ENCODE measurements around the gene DGKB.

DGKB gene

GRCh38 chr7:14666304-14666703 is 236.2 kb downstream of the DGKB start:
- TF ChIP-seq ZNF70 (CRISPR knock-in tag; IDR thresholded peaks at IDR 0.05) (peak; percentile 75), GLIS3 (CRISPR knock-in tag; IDR thresholded peaks at IDR 0.05) (peak; percentile 83; the same call in 1 of the 2 replicates), RARB (CRISPR knock-in tag; IDR thresholded peaks at IDR 0.05) (no peak), ZFP3 (CRISPR knock-in tag; IDR thresholded peaks at IDR 0.05) (no peak), BACH2 (CRISPR knock-in tag; IDR thresholded peaks at IDR 0.05; ENCODE audit: borderline replicate concordance) (peak; percentile 78; the same call in 1 of the 2 replicates), CREB5 (CRISPR knock-in tag; IDR thresholded peaks at IDR 0.05; ENCODE audit: low read depth) (peak; percentile 91), PATZ1 (CRISPR knock-in tag; IDR thresholded peaks at IDR 0.05; ENCODE audit: borderline replicate concordance) (no peak), ZNF8 (CRISPR knock-in tag; IDR thresholded peaks at IDR 0.05) (peak; percentile 85), ISL1 (CRISPR knock-in tag; IDR thresholded peaks at IDR 0.05) (peak; percentile 85), POU6F1 (CRISPR knock-in tag; IDR thresholded peaks at IDR 0.05; ENCODE audit: borderline replicate concordance, low read depth) (no peak; the same call in 1 of the 2 replicates), SNAI2 (CRISPR knock-in tag; IDR thresholded peaks at IDR 0.05) (peak; percentile 95), ZNF565 (CRISPR knock-in tag; conservative IDR thresholded peaks at IDR 0.05; ENCODE audit: low read depth) (peak; percentile 90), PPARA (CRISPR knock-in tag; IDR thresholded peaks at IDR 0.05; ENCODE audit: borderline replicate concordance) (peak; percentile 90), CSRNP3 (CRISPR knock-in tag; IDR thresholded peaks at IDR 0.05) (peak; percentile 98), TSHZ2 (CRISPR knock-in tag; IDR thresholded peaks at IDR 0.05) (peak; percentile 100), OSR1 (CRISPR knock-in tag; IDR thresholded peaks at IDR 0.05) (no peak), TOX (CRISPR knock-in tag; IDR thresholded peaks at IDR 0.05; ENCODE audit: borderline replicate concordance) (no peak), ZC3H10 (CRISPR knock-in tag; IDR thresholded peaks at IDR 0.05) (no peak), TCF4 (CRISPR knock-in tag; IDR thresholded peaks at IDR 0.05; ENCODE audit: borderline replicate concordance) (peak; percentile 100), ESRRG (CRISPR knock-in tag; IDR thresholded peaks at IDR 0.05) (peak; percentile 92), ZFP30 (CRISPR knock-in tag; IDR thresholded peaks at IDR 0.05) (peak; percentile 57), ARNTL (CRISPR knock-in tag; IDR thresholded peaks at IDR 0.05; ENCODE audit: borderline replicate concordance, low read depth) (peak; percentile 83; the same call in 1 of the 2 replicates)
- peak; percentile 37; the same call in 1 of the 3 replicates for ATAC-seq

GRCh38 chr7:14639801-14640200 is 262.8 kb downstream of the DGKB start:
- ATAC-seq, result no peak
- no peak for TF ChIP-seq ESRRG (CRISPR knock-in tag; IDR thresholded peaks at IDR 0.05)
- no peak for TF ChIP-seq RARB (CRISPR knock-in tag; IDR thresholded peaks at IDR 0.05)
- no peak for TF ChIP-seq SNAI2 (CRISPR knock-in tag; IDR thresholded peaks at IDR 0.05)
- no peak for TF ChIP-seq PPARA (CRISPR knock-in tag; IDR thresholded peaks at IDR 0.05; ENCODE audit: borderline replicate concordance)
- no peak for TF ChIP-seq ZFP3 (CRISPR knock-in tag; IDR thresholded peaks at IDR 0.05)
- no peak for TF ChIP-seq ISL1 (CRISPR knock-in tag; IDR thresholded peaks at IDR 0.05)
- no peak for TF ChIP-seq POU6F1 (CRISPR knock-in tag; IDR thresholded peaks at IDR 0.05; ENCODE audit: borderline replicate concordance, low read depth)
- no peak for TF ChIP-seq TSHZ2 (CRISPR knock-in tag; IDR thresholded peaks at IDR 0.05)
- TF ChIP-seq OSR1 (CRISPR knock-in tag; IDR thresholded peaks at IDR 0.05), result no peak
- no peak for TF ChIP-seq ZNF565 (CRISPR knock-in tag; conservative IDR thresholded peaks at IDR 0.05; ENCODE audit: low read depth)
- TF ChIP-seq BACH2 (CRISPR knock-in tag; IDR thresholded peaks at IDR 0.05; ENCODE audit: borderline replicate concordance), result no peak
- no peak for TF ChIP-seq TCF4 (CRISPR knock-in tag; IDR thresholded peaks at IDR 0.05; ENCODE audit: borderline replicate concordance)
- TF ChIP-seq CSRNP3 (CRISPR knock-in tag; IDR thresholded peaks at IDR 0.05), result no peak
- no peak for TF ChIP-seq TOX (CRISPR knock-in tag; IDR thresholded peaks at IDR 0.05; ENCODE audit: borderline replicate concordance)

All from SK-N-SH treated with all-trans-retinoic acid at 6 μM for 48 hours (cell line).